ENCODE results near the gene ARHGEF16.

GRCh38 chr1:3516481-3516869 lies 62.0 kb downstream of the ARHGEF16 start:
- no peak for TF ChIP-seq CTCF (IDR thresholded peaks at IDR 0.05)
- TF ChIP-seq POLR2A (IDR thresholded peaks at IDR 0.05), result no peak
- TF ChIP-seq POLR2AphosphoS5 (IDR thresholded peaks at IDR 0.05), result no peak
